HG03378 (cell line): ENCODE data around the gene GOLGA2.
A peak's percentile ranks its signal among the peaks of the same experiment; 100 is the strongest.
"Not testable (repeated sequence)": the region's sequence is repeated elsewhere in the genome, so short reads cannot be mapped to it uniquely, and the experiment has no call there.

Source experiments
- ATAC-seq: cut with Tn5 transposase; IDR thresholded peaks from one replicate; pipeline ENCODE4 v1.9.1; 2021; ENCODE audit warnings: mild to moderate bottlenecking, moderate library complexity; ENCODE audit not compliant: unreplicated experiment

Gene GOLGA2

DNA sequence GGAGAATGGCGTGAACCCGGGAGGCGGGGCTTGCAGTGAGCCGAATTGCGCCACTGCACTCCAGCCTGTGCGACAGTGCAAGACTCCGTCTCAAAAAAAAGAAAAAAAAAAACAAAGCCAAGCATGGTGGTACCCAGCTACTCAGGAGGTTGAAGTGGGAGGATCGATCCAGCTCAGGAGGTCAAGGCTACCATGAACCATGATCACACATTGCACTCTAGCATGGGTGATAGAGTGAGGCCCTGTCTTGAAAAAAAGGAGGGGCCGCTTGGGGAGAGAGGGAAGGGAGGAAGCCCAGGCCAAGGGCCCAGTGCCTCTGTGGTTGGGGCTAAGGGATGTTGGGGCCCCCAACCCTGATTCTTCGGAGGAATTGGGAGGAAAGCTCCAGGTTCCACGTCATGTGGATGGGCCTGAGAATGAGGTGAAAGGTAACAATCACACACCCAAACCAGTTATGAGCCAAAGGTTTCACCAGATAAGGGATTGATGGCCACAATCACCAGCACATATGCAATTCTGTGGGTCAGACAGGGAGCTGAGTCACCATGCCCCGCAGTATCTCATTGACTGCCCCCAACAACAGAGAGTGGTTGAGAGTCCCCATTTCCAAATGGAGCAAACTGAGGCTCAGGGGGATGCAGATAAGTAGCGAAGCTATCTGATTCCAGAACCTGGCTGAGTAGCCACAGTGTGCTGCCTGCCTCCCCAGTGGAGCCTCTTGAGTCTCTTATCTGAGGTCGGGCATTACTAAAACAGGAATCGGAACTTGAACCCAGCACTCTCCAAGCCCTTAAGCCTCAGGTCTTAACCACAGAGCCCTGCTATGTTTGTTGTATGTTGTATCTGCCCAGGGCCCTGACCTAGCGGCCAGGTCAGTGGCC, 20.8 kb upstream of the GOLGA2 start:
- ATAC-seq, result no peak

DNA sequence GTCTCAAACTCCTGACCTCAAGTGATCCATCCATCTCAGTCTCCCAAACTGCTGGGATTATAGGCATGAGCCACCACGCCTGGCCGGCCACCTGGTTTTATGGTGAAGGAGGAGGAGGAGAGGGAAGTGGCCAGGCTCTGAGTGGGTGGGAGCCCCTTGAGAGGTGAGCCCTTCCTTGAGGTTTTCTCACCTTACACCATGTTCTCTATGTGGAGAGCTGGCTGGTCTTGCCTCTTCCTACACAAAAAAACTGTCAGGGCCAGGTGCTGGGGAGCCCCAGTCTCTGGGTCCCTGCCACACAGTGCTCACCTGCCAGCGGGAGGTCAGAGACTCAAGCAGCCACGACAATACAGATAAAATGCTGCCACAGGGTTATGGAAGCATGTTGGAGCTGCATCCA, 18.3 kb upstream of the GOLGA2 start:
- no peak for ATAC-seq

DNA sequence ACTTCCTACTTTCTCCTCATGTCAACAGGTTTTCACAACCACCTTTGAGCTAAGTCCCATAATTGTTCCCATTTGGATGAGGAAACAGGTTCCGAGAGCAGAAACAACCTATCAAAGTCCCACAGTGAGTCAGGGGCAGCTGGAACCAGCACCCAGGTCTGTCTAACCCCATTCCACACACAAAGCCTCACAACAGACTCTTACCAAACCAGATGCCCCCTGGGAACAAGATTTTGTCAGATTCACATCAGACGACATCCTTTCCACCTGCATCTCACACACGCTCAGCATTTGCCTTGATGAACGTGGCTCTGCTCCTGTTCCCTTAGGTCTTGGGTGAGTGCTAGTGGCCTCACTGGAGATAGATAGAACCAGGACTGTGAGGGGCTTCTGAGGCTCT, 17.3 kb upstream of the GOLGA2 start:
- ATAC-seq, result no peak

DNA sequence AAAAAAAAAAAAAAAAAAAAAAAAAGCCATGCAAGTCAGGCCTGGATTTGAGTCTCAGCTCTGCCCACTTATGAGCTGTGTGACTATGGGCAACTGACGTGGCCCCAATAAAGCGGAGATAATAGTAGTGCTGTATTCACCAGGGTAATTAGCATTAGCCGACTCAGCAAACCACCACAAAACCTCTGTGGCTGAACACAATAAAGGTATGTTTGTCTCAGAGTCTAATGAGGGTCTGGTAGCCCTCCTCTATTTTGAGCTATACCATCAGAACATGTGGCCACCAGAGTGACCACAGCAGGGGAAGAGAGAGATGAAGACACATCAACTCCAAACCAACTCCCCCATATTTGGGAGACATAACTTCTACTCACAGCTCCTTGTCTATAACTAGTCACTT, 16.2 kb upstream of the GOLGA2 start:
- no peak for ATAC-seq

DNA sequence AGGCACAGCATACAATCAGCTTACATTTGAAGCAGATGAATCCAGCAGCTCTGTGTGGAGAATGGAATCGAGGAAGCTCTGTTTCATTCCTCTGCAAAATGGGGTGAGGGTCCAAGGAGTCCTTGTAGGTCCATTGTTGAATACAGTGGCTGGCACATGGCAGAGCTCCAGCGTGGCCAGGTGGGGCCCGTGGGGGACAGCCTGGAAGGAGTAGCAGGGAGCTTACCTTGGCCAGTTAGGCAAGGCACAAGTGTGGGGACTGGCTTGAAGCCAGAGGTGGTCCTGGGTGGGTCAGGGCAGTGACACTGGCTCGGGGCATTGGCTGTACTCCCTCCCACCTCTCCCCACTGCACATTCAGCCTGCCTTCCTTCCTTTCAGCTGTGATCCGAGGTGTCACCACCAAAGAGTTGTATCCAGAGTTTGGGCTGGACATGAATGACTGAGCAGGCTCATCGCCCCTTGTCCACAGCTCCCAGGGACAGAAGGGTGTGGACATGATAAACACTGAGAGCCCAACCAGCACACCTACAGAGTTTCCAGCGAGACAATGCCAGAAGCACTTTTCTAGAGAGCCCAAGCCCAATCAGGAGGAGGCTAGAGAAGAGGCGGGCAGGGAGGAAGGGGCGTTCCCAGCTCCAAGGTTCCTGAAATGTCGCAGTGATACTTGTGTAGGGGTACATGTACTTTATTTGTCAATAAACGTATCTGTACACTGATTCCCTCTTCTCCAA, 12.6 kb upstream of the GOLGA2 start:
- no peak for ATAC-seq

DNA sequence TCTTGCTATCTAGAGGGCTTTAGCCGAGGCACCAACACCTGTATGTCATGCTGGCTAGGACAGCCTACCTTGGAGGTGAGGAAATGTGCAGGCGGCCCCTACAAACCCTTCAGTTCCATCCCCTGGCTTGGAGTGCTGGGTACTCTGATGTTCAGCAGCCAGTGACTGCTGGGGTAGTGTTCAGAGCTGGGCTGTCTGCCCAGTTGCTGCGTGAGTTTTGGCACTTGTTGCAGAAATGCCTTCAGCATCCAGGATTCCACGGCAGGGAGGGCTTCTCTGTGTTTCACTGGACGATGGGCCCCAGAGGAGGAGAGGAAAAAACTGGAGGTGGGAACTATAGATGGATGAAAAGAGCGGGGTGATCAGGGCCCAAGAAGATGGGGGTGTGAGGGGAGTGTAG, 10.6 kb upstream of the GOLGA2 start:
- ATAC-seq, result no peak

DNA sequence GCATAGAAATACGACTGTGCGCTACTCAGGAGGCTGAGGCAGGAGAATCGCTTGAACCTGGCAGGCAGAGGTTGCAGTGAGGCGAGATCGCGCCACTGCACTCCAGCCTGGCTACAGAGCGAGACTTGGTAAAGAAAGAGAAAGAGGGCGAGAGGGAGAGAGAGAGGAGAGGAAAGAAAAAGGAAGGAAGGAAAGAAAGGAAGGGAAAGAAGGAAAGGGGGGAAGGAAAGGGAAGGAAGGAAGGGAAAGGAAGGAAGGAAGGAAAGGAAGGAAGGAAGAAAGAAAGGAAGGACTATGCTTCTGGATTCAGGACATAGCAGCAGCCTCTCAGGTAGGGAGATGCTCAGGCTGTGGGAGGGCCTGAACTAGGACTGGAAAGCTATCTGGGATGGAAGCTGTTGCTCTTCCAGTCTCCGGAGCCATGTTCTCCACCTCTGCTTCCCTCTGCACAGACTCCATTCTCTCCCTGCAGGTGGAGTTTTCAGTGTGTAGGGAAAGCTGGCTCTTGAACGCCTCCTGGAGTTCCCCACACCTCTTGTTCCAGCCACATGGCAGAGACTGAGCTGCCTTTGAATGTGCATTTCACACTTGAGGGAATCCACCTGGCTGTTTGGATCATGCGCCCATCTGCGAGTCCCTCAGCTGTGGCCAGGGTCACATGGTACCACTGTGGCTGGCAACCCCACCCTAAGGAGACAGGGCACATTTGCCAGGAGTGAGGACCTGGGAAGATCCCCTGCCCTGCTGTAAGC, 9.4 kb upstream of the GOLGA2 start:
- ATAC-seq, result no peak

DNA sequence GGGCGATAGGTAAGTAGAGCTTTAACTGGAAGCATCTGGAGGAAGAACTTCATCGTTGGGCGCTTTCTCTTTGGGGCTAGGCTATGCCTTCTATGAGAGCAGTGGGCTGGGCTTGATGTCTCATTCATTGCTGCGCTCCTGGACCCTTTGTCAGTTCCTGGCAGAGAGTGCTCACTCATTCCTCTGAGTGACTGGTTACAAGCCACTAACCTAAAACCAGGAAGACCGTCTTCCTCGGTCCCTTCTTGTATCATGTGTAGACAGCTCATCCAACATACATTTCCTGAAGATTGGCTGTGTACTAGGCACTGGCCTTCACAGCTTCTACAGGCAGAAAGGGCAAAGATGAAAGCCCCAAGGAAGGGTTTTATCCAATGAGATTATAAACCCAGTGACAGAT, 6.7 kb upstream of the GOLGA2 start:
- no peak for ATAC-seq

DNA sequence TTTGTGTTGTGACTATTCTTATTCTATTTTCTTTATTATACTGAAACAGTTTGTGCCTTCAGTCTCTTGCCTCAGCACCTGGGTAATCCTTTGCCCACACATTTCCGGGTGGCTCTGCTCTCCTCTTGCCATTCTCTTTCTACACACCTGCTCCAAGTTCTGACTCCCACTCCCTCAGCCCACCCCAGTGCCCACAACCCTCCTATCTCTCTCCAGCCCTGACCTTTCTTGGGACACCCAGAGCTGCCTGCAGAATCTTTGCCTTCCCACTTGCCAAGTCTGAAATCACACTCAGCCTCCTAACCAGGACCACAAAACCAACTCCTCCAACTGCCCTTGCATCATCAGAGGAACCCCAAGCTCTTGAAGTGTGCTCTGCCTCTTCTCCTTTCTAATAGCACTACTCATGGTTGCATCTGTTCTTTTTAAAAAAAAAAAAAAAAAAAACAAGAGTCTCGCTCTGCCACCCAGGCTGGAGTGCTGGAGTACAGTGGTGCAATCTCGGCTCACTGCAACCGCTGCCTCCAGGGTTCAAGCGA, 4.3 kb upstream of the GOLGA2 start:
- ATAC-seq, result no peak

DNA sequence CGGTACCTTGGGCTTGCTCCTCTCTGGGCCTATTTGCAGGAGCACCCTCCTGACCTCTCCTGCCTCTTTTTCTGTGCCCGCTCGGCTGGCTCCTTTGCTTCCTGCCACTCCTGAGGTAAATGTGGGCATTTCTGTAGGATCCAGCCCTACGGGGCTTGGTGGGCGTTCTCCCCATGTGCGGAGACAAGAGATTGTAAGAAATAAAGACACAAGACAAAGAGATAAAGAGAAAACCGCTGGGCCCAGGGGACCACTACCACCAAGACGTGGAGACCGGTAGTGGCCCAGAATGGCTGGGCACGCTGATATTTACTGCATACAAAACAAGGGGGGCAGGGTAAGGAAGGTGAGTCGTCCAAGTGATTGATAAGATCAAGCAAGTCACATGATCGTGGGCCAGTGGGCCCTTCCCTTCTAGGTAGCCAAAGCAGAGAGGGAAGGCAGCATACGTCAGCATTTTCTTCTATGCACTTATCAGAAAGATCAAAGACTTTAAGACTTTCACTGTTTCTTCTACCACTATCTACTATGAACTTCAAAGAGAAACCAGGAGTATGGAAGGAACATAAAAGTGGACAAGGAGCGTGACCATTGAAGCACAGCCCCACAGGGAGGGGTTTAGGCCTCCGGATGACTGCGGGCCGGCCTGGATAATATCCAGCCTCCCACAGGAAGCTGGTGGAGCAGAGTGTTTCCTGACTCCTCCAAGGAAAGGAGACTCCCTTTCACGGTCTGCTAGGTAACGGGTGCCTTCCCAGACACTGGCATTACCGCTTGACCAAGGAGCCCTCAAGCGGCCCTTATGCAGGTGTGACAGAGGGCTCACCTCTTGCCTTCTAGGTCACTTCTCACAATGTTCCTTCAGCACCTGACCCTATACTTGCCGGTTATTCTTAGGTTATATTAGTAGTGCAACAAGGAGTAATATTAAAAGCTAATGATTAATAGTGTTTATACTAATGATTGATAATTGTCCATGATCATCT, 3.6 kb upstream of the GOLGA2 start:
- ATAC-seq, result not testable (repeated sequence)

DNA sequence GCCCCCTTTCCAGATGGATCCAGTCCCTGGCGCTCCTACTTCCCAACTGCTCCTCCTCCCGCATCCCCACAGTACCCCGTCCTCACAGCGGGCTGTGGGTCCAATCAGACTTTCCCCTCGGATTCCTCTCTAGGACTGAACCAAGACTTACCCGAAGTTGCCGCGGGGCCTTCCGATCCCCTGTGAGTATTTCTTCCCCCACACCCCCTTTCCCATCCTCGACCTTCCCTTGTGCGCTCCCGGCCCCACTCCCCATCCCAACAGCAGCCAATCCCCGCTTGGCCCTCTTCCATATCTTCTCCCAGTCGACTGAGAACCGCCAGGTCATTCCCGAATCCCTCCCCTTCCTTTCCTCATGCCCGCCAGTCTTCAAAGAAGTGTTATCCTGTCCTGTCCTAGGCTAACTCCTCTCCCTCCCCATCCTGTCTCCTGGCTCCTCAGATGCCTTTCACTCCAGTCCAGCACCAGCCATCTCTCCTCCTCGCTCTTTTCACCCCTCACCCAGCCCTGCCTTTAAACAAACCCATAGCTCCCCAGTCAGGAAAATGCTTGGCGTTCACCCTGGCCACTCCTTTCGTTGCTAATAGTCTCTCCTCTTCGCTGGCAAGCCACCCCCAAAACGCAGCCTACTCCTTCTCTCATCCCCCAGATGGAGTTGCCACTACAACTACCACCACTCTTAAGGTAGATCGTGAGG, 915 bp upstream of the GOLGA2 start:
- ATAC-seq, result no peak

DNA sequence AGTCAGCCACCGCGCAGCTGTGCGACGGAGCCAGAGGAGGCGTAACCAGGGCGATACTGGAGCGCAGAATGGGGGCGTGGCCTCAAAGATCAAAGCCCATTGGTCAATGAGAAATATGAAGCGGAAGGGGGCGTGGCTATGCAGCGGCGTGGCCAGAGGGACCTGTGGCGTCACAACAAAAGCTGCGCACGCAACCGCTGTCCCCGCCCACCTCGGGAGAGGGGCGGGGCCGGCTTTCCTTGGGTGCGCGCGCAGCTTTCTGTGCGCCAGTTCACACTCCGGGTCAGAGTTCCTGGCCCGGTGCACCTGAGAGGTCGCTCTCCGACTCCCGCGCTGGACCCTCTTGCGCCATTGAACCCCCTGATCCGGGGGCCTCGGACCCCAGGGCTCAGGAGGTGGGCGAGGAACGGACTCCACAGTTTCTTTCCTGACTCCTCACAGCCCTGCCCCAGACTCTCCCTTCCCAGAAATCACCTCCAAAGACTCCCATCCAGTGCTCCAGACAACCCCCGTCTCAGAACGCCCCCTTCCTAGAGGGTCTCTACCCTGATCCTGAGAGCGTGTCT, 284 bp upstream of the GOLGA2 start, which contains the start of gene SWI5:
SWI5 (plus strand) TSS at position 269 of the 566 bp plus-strand sequence.
- ATAC-seq, result peak; percentile 94

DNA sequence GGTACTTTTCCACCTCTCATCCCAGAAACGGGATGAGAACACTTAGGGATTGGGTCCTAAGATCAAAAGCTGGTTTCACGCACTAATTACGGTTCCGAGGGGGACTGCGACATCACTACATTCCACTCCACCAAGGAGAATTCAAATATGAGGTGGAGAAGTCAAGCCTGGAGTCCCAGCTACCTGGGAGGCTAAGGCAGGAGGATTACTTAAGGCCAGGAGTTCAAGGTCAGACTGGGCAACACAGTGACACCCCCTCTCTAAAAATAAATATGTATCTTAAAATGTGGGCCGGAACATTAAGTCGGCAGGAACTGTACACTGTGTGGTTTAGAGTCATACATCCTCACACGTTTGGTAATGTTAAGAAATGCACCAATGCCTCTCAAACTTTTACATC, 1.6 kb downstream of the GOLGA2 start:
- no peak for ATAC-seq

DNA sequence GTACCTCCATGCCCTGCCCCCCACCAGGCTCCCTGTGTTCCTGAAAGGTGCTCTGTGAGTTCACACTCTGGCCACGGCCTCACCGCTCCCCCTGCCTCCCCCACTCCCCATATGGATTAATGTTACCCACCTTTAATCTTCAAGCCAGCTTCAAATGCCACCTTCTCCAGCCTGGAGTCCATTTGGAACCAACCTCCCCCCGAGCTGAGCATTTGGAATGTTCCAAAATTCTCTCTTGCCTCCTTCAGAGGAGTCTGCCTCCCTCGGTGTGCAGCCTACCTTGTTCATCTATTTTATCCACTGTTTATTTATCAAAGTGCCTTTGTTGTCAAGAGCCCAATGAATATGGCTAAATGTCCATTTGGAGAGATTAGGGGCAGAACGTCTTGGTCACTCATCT, 4.3 kb downstream of the GOLGA2 start:
- ATAC-seq, result no peak

DNA sequence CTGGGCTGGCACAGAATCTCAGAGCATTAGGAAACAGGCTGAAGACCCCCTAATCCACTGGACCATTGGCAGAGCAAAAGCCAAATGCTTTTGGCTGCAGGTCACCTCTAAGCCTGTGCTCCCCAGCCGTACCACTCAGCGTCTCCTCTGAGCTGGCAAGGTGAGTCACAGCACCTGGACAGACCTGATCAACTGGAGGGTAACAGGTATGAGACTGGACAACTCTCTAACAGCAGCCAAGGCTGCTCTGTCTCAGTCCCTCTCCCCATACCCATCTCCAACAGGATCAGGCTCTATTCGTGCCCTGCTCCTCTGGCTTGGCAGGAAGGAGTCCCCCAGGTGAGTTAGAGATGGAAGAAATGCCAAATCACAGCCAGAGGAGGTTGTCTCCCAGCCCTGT, 4.7 kb downstream of the GOLGA2 start:
- no peak for ATAC-seq

DNA sequence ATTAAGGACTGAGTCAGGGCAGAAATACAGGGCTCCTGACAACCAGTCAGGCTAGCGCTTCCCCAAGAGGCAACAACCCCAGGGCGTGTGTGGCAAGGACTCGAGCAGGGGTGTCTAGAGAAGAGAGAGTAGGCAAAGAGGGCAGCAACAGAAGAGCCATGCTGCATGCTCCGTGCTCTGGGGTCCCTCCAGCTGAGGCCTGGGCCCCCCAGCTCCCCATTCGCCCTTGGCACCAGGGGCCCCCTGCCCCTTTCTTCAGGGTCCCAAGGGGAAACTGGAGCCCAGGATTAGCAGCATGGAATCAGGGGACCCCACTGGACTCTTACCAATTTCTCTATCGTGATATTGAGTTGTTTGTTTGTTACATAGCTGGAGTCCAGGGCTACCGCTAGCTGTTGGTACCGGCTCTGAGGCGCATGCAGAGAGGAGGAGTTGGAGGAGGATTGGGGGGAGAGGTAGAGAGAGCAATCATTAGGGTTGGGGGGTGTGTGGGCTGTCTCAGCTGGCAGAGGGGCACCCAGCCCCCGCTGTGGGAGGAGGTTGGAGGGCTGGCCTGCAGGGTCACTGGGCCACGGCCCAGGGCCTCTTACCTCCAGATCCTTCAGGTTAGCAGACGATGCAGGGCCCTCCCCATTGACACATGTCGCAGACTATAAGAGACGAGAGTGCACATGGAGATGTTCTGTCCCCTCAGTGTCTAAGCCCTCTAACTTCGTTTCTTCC, 8.8 kb downstream of the GOLGA2 start:
- ATAC-seq, result no peak

DNA sequence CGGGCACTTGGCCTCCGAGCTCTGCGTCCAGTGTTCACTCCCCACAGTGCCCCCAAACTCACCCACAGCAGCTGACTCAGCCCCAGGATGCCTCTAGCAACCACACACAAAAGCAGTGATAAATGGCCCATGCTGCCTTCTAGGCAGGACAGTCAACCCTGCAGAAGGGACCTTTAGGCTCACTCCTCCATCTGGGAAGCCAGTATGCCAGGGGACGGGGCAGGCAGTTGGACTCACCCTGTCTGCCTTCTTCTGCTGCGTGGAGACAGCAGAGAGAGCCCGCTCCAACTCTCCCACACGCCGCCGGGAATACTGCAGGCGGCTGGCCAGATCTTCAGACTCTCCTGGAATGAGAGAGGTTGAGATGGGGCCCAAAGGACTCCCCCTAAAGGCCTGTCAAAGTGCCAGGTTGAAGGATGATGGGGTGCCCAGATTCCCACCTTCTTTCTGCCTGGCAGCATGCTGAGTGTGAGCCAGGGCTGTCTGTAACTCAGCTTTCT, 10.4 kb downstream of the GOLGA2 start:
- no peak for ATAC-seq

DNA sequence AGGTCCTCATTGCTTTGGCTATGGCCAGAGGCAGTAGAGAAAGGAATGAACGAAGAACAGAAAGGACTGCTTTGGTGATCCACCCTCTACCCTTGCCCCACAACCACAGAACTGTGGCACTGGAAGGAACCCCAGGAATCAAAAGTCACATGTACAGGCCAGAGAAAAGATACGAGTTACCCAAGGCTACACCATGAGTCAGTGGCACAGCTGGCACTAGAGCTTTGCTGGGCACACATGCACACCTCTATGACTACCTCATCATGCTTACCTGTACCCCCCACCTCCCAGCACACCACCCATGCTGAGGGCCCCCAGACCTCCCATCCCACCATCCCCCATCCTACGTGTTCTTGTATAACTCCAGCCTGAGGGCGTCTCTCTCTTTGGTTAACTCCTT, 13.1 kb downstream of the GOLGA2 start:
- ATAC-seq, result no peak
